Neural progenitor cell (in vitro differentiated cells): ENCODE results near the gene CHD6. TPM values are rescaled to one million over a fixed set of nuclear protein-coding genes. Genes with fewer than 3 reads are reported as not detected.

ENCODE experiments used
- DNase-seq: peaks from one replicate; pipeline ENCODE4 v3.0.0-alpha.2; 2016; ENCODE audit warnings: low spot score
- H2AFZ ChIP-seq: fragments of 200-600 bp; sonication (generic); replicated peaks from 2 replicates; pipeline ENCODE4 v1.6.1; 2016; ENCODE audit warnings: antibody characterized with exemption
- H3F3A ChIP-seq: fragments of 200-600 bp; sonication (generic); 2 replicates; pipeline ENCODE4 v1.6.1; 2016; ENCODE audit warnings: antibody characterized with exemption, low read depth
- H3K27ac ChIP-seq: fragments of 200-600 bp; sonication (generic); 2 replicates; pipeline ENCODE4 v1.5.1; 2016; ENCODE audit warnings: mild to moderate bottlenecking
- H3K27me3 ChIP-seq: fragments of 200-600 bp; sonication (generic); 2 replicates; pipeline ENCODE4 v1.6.1; 2016; ENCODE audit warnings: mild to moderate bottlenecking, moderate library complexity
- H3K36me3 ChIP-seq: fragments of 200-600 bp; sonication (generic); 2 replicates; pipeline ENCODE4 v1.5.1; 2016
- H3K4me1 ChIP-seq: fragments of 200-600 bp; sonication (generic); 2 replicates; pipeline ENCODE4 v1.6.1; 2016; ENCODE audit warnings: mixed run types
- H3K4me2 ChIP-seq: fragments of 200-600 bp; sonication (generic); 2 replicates; pipeline ENCODE4 v1.6.1; 2016
- H3K4me3 ChIP-seq: fragments of 200-600 bp; sonication (generic); 2 replicates; pipeline ENCODE4 v1.5.1; 2016
- H3K79me2 ChIP-seq: fragments of 200-600 bp; sonication (generic); 2 replicates; pipeline ENCODE4 v1.6.1; 2016; ENCODE audit warnings: low read depth
- H3K9ac ChIP-seq: fragments of 200-600 bp; sonication (generic); 2 replicates; pipeline ENCODE4 v1.6.1; 2016
- H3K9me3 ChIP-seq: fragments of 200-600 bp; sonication (generic); 2 replicates; pipeline ENCODE4 v1.5.1; 2016; ENCODE audit warnings: low read depth
- H4K20me1 ChIP-seq: fragments of 200-600 bp; sonication (generic); 2 replicates; pipeline ENCODE4 v1.6.1; 2016; ENCODE audit warnings: low read depth
- H3K27ac Mint-ChIP-seq: 3 replicates; pipeline ENCODE4 v1.8.0; 2021; ENCODE audit warnings: mixed read lengths
- H3K27me3 Mint-ChIP-seq: 2 replicates; pipeline ENCODE4 v1.8.0; 2022; ENCODE audit warnings: low read depth, mild to moderate bottlenecking, inconsistent platforms, moderate library complexity, mixed read lengths; ENCODE audit not compliant: insufficient read depth
- H3K36me3 Mint-ChIP-seq: 3 replicates; pipeline ENCODE4 v1.8.0; 2021; ENCODE audit warnings: mixed read lengths
- H3K4me1 Mint-ChIP-seq: 3 replicates; pipeline ENCODE4 v1.8.0; 2021; ENCODE audit warnings: mixed read lengths
- H3K4me3 Mint-ChIP-seq: 3 replicates; pipeline ENCODE4 v1.8.0; 2021; ENCODE audit warnings: mild to moderate bottlenecking, moderate library complexity, mixed read lengths
- H3K9me3 Mint-ChIP-seq: 3 replicates; pipeline ENCODE4 v1.8.0; 2020; ENCODE audit warnings: mixed read lengths
- EZH2 ChIP-seq: fragments of 200-600 bp; sonication (generic); IDR thresholded peaks from 2 replicates; pipeline ENCODE4 v1.6.1; 2017; ENCODE audit warnings: antibody characterized with exemption, mild to moderate bottlenecking, moderate library complexity
- EZH2phosphoT487 ChIP-seq: fragments of 200-600 bp; sonication (generic); IDR thresholded peaks from 2 replicates; pipeline ENCODE4 v1.6.1; 2017; ENCODE audit warnings: antibody characterized with exemption
- total RNA-seq: library from RNA; depleted of rRNA; stranded (reverse); fragments of >200 nt; gene quantifications from 2 replicates; pipeline ENCODE4 v1.2.3, GENCODE V29; 2015; ENCODE audit warnings: low replicate concordance
- TF ChIP-seq, protein P1 (sequence below): fragments of 200-600 bp; sonication (generic); IDR thresholded peaks from 2 replicates; pipeline ENCODE4 v1.5.1; 2017; ENCODE audit warnings: antibody characterized with exemption, mild to moderate bottlenecking

The CHD6 gene
- total RNA-seq, 1 donor from 2014 or later: 76.1 TPM

DNA sequence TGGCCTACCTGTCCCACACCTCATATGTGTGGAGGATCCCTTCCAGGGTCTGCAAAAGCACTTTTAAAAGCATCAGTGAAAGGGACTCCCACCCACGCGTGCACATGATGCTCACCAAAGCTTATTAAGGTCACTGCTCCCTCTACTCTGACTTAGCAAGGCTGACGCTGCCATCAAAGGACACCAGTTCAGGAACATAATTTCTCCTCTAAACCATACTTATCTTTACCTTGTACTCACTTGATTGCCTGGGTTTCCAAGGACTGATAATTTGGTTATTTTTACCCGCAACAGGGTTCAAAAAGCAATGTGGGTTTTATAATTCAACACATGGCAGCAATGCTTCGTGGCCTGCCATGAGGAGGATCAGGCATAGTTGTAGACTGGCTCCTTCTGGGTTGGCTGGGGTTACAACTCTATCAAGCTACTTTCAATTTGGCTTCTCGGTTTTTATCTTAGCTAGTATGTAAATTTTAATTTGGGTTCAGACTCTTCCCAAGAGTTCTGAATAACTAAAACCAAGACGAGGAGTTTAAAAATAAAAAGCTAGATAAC lies 199.4 kb downstream of the CHD6 start:
- Histone ChIP-seq H2AFZ (no peak overlapping the region), H3K4me3 (no peak overlapping the region), H3K79me2 (no peaks in the 10 kb centered on the region), H3K4me1 (no peaks in the 10 kb centered on the region), H3K27ac (no peak overlapping the region), H3F3A (no peaks in the 10 kb centered on the region), H3K4me2 (no peak overlapping the region), H4K20me1 (peaks cover 10% of the 10 kb centered on the region), H3K36me3 (peaks cover under 1% of the 10 kb centered on the region), H3K9me3 (no peaks in the 10 kb centered on the region), H3K9ac (no peak overlapping the region), H3K27me3 (no peaks in the 10 kb centered on the region)
- TF ChIP-seq EZH2phosphoT487 (no peak), EZH2 (no peak)
- TF ChIP-seq, protein P1, sequence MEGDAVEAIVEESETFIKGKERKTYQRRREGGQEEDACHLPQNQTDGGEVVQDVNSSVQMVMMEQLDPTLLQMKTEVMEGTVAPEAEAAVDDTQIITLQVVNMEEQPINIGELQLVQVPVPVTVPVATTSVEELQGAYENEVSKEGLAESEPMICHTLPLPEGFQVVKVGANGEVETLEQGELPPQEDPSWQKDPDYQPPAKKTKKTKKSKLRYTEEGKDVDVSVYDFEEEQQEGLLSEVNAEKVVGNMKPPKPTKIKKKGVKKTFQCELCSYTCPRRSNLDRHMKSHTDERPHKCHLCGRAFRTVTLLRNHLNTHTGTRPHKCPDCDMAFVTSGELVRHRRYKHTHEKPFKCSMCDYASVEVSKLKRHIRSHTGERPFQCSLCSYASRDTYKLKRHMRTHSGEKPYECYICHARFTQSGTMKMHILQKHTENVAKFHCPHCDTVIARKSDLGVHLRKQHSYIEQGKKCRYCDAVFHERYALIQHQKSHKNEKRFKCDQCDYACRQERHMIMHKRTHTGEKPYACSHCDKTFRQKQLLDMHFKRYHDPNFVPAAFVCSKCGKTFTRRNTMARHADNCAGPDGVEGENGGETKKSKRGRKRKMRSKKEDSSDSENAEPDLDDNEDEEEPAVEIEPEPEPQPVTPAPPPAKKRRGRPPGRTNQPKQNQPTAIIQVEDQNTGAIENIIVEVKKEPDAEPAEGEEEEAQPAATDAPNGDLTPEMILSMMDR: no peak
- peaks cover 55% of the 10 kb centered on the region for H3K36me3 Mint-ChIP-seq
- no peak for DNase-seq
- no peak overlapping the region for H3K4me3 Mint-ChIP-seq
- no peaks in the 10 kb centered on the region for H3K27me3 Mint-ChIP-seq
- H3K9me3 Mint-ChIP-seq: no peaks in the 10 kb centered on the region
- no peaks in the 10 kb centered on the region for H3K4me1 Mint-ChIP-seq
- no peak overlapping the region for H3K27ac Mint-ChIP-seq

DNA sequence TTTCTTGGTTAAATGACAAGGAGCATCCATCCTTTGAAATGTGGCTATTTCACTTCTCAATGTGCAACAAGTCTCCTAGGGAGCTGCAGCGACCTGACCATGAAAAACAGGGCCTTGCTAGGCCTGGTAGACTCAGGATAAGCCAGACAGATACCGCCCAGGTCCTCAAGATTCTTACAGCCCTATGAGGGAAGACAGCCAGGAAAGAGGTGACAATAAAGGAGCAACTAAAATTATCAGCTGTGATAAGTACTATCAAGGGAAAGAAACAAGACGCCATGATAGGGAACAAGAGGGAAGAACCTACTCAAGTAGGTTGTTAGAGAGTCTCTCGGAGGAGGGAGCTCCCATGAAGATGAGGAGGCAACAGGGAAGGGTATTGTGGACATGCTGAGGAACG lies 200.1 kb downstream of the CHD6 start:
- Histone ChIP-seq H4K20me1 (peaks cover 10% of the 10 kb centered on the region), H2AFZ (no peak overlapping the region), H3K9ac (no peak overlapping the region), H3K27me3 (no peaks in the 10 kb centered on the region), H3K79me2 (no peaks in the 10 kb centered on the region), H3K9me3 (no peaks in the 10 kb centered on the region), H3K4me3 (no peak overlapping the region), H3F3A (no peaks in the 10 kb centered on the region), H3K36me3 (no peaks in the 10 kb centered on the region), H3K4me1 (no peaks in the 10 kb centered on the region), H3K27ac (no peak overlapping the region), H3K4me2 (no peak overlapping the region)
- no peak overlapping the region for H3K4me3 Mint-ChIP-seq
- no peak for DNase-seq
- no peaks in the 10 kb centered on the region for H3K27me3 Mint-ChIP-seq
- no peaks in the 10 kb centered on the region for H3K4me1 Mint-ChIP-seq
- peaks cover 54% of the 10 kb centered on the region for H3K36me3 Mint-ChIP-seq
- H3K27ac Mint-ChIP-seq: no peak overlapping the region
- no peaks in the 10 kb centered on the region for H3K9me3 Mint-ChIP-seq
- TF ChIP-seq, protein P1: no peak
- no peak for TF ChIP-seq EZH2

DNA sequence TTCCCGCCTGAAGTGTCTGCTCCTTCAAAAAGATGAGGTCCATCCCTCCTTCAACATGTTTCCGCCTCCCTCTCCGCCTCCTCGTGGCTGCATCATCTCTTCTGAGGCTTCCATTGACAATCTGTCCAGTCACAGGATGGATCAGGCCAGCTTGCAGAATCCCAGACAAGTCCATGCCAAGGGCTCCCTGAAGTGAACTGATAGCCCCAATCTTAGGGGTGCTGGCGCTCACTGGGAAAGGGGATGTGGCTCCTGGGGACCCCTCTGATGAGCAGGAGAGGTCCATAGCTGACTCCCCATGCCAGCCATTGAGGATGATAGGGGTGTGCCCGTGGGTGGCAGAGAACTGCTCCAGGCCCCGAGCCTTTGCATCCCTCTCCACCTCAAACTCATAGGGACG lies 203.0 kb downstream of the CHD6 start:
- Histone ChIP-seq H3K4me2 (no peak overlapping the region), H3K4me3 (no peak overlapping the region), H3K9ac (no peak overlapping the region), H3K27me3 (no peaks in the 10 kb centered on the region), H3K27ac (no peak overlapping the region), H3F3A (peaks cover 3% of the 10 kb centered on the region), H3K4me1 (no peaks in the 10 kb centered on the region), H2AFZ (no peak overlapping the region), H4K20me1 (peaks cover 10% of the 10 kb centered on the region), H3K36me3 (peaks cover 5% of the 10 kb centered on the region), H3K9me3 (no peaks in the 10 kb centered on the region), H3K79me2 (no peaks in the 10 kb centered on the region)
- Mint-ChIP-seq H3K4me1 (no peaks in the 10 kb centered on the region), H3K27ac (no peak overlapping the region), H3K4me3 (no peak overlapping the region), H3K9me3 (no peaks in the 10 kb centered on the region), H3K36me3 (peaks cover 45% of the 10 kb centered on the region), H3K27me3 (no peaks in the 10 kb centered on the region)
- TF ChIP-seq, protein P1: no peak
- TF ChIP-seq EZH2 (no peak), EZH2phosphoT487 (no peak)
- no peak for DNase-seq
